Stimulated activated CD4-positive, alpha-beta T cell treated with anti-CD3 and anti-CD28 coated beads, Interleukin-4, amount 100 ng/mL, for 48 hours (primary cell): ENCODE data around the gene PDE3B.
"Not testable (repeated sequence)": the region's sequence is repeated elsewhere in the genome, so short reads cannot be mapped to it uniquely, and the experiment has no call there.

Experiments used
- DNase-seq, 2 donors: peaks; one replicate each; pipeline ENCODE4 v3.0.0-alpha.2; 2020; ENCODE audit warnings: low read depth in 2 of 2

Gene PDE3B

GRCh38 chr11:14643697-14644225 lies at the start of gene PDE3B:
PDE3B (plus strand) TSS chr11:14643804; CDS start chr11:14644076, 272 bp downstream.
- DNase-seq = peak; percentile 65 to 68

GRCh38 chr11:14595261-14595660 lies 48.3 kb upstream of the PDE3B start:
- not testable (repeated sequence) for DNase-seq

- no peak for DNase-seq
These were observed 35.9 kb upstream of the PDE3B start for GRCh38 chr11:14607713-14608112.

GRCh38 chr11:14609902-14610301 lies 33.7 kb upstream of the PDE3B start:
- no peak for DNase-seq

- DNase-seq = no peak
These were observed 31.7 kb upstream of the PDE3B start for GRCh38 chr11:14611939-14612338.

- no peak for DNase-seq
These were observed 30.9 kb upstream of the PDE3B start for GRCh38 chr11:14612694-14613093.

- no peak for DNase-seq
These were observed 29.4 kb upstream of the PDE3B start for GRCh38 chr11:14614091-14614622.

- DNase-seq = no peak
These were observed 26.2 kb upstream of the PDE3B start for GRCh38 chr11:14617241-14618027.

- DNase-seq = no peak
These were observed 25.5 kb upstream of the PDE3B start for GRCh38 chr11:14618060-14618459.

GRCh38 chr11:14619603-14620531 lies 23.7 kb upstream of the PDE3B start:
- no peak for DNase-seq

- no peak for DNase-seq
These were observed 21.2 kb upstream of the PDE3B start for GRCh38 chr11:14622223-14622954.

GRCh38 chr11:14623036-14623435 lies 20.6 kb upstream of the PDE3B start:
- DNase-seq = no peak

- DNase-seq = no peak
These were observed 17.9 kb upstream of the PDE3B start for GRCh38 chr11:14625586-14626205.

GRCh38 chr11:14626650-14627049 lies 17.0 kb upstream of the PDE3B start:
- no peak for DNase-seq

GRCh38 chr11:14633506-14634224 lies 9.9 kb upstream of the PDE3B start:
- DNase-seq = not testable (repeated sequence)

- DNase-seq = no peak
These were observed 8.8 kb upstream of the PDE3B start for GRCh38 chr11:14634813-14635212.

- no peak for DNase-seq
These were observed 8.1 kb upstream of the PDE3B start for GRCh38 chr11:14635546-14635945.

- no peak for DNase-seq
These were observed 7.5 kb upstream of the PDE3B start for GRCh38 chr11:14636119-14636518.

GRCh38 chr11:14637868-14638409 lies 5.7 kb upstream of the PDE3B start:
- no peak for DNase-seq

- DNase-seq = no peak
These were observed 5.0 kb upstream of the PDE3B start for GRCh38 chr11:14638561-14638960.
